Thymus (tissue), 11 donors: ENCODE measurements around the gene C20orf173. TPM values are rescaled to one million over a fixed set of nuclear protein-coding genes. Genes with fewer than 3 reads are reported as not detected.
"Not testable (repeated sequence)": the region's sequence is repeated elsewhere in the genome, so short reads cannot be mapped to it uniquely, and the experiment has no call there.

Experiments used
- DNase-seq, 9 donors: peaks; one replicate each; pipeline ENCODE4 v3.0.0-alpha.2; 2013; ENCODE audit warnings: low spot score in 9 of 9, low read depth in 6 of 9, missing footprints in 1 of 9
- H3K27ac ChIP-seq, 2 donors: one replicate each; pipeline ENCODE4 v1.5.1; 2013; ENCODE audit warnings: control low read depth in 1 of 2, low read depth in 1 of 2, low read length in 1 of 2, mild to moderate bottlenecking in 1 of 2, moderate library complexity in 1 of 2
- H3K27me3 ChIP-seq, 2 donors: one replicate each; pipeline ENCODE4 v1.5.1; 2013; ENCODE audit warnings: low read length in 1 of 2; ENCODE audit not compliant: control insufficient read depth in 2 of 2, insufficient read depth in 1 of 2
- H3K36me3 ChIP-seq, 2 donors: one replicate each; pipeline ENCODE4 v1.5.1; 2013; ENCODE audit warnings: low read length in 1 of 2, mild to moderate bottlenecking in 1 of 2, moderate library complexity in 1 of 2; ENCODE audit not compliant: control insufficient read depth in 2 of 2, insufficient read depth in 2 of 2
- H3K4me1 ChIP-seq, 2 donors: one replicate each; pipeline ENCODE4 v1.5.1; 2013; ENCODE audit warnings: low read length in 2 of 2; ENCODE audit not compliant: control insufficient read depth in 2 of 2, insufficient read depth in 2 of 2
- H3K4me3 ChIP-seq, 2 donors: one replicate each; pipeline ENCODE4 v1.5.1; 2013; ENCODE audit warnings: low read length in 2 of 2, control low read depth in 1 of 2, mild to moderate bottlenecking in 1 of 2
- H3K9me3 ChIP-seq, 2 donors: one replicate each; pipeline ENCODE4 v1.5.1; 2013; ENCODE audit warnings: low read length in 1 of 2, mild to moderate bottlenecking in 1 of 2; ENCODE audit not compliant: control insufficient read depth in 2 of 2, insufficient read depth in 1 of 2
- WGBS: extraction: QIAGEN DNeasy Blood & Tissue Kit; methylation state at CpG from one replicate; pipeline ENCODE4 v1.1.7; 2013; 5-methylcytosine and 5-hydroxymethylcytosine counted together
- polyA plus RNA-seq: library from polyadenylated mRNA; stranded (reverse); fragments of 200-250 nt; gene quantifications from one replicate; pipeline ENCODE4 v1.2.3, GENCODE V29; 2013
- total RNA-seq: library from RNA; stranded (reverse); fragments of 120-200 nt; gene quantifications from one replicate; pipeline ENCODE4 v1.2.4, GENCODE V29; 2013
- donor health status: healthy.

The C20orf173 gene
- total and polyA plus RNA-seq, 2 donors = not detected

GRCh38 chr20:35555951-35556645, 26.6 kb upstream of the C20orf173 start:
- no peak for DNase-seq
- WGBS = 97% methylated on average over 21 of the region's 21 CpGs
- H3K4me3 ChIP-seq = no peak overlapping the region
- no peaks in the 10 kb centered on the region for H3K27me3 ChIP-seq
- no peaks in the 10 kb centered on the region for H3K9me3 ChIP-seq
- H3K27ac ChIP-seq = no peak overlapping the region
- H3K4me1 ChIP-seq = no peaks in the 10 kb centered on the region
- peaks cover 53 to 63% of the 10 kb centered on the region in 2 donors for H3K36me3 ChIP-seq

- not testable (repeated sequence) for H3K4me1 ChIP-seq, H3K27ac ChIP-seq, H3K27me3 ChIP-seq, DNase-seq, H3K4me3 ChIP-seq, H3K9me3 ChIP-seq
- 98% methylated on average over 4 of the region's 4 CpGs for WGBS
- peaks cover 57 to 63% of the 10 kb centered on the region in 2 donors for H3K36me3 ChIP-seq
Observed at GRCh38 chr20:35555461-35555860, 26.0 kb upstream of the C20orf173 start.

DNA sequence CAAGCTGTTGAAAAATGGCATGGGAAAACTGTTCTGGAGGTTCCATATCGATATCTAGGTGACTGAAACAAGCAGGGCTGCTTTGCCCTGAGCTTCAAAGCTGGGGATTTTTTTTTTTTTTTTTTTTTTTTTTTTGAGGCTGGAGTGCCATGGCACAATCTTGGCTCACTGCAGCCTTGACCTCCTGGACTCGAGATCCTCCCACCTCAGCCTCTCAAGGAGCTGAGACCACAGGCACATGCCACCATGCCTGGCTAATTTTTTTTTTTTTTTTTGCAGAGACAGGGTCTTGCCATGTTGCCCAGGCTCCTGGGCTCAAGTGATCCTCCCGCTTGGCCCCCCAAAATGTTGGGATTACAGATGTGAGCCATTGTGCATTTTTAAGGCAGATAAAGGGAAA, 23.5 kb upstream of the C20orf173 start:
- H3K4me3 ChIP-seq = no peak overlapping the region
- no peaks in the 10 kb centered on the region for H3K27me3 ChIP-seq
- peaks cover 71 to 74% of the 10 kb centered on the region in 2 donors for H3K36me3 ChIP-seq
- WGBS = 98% methylated on average over 3 of the region's 3 CpGs
- H3K27ac ChIP-seq = no peak overlapping the region
- DNase-seq = no peak
- no peaks in the 10 kb centered on the region for H3K4me1 ChIP-seq
- H3K9me3 ChIP-seq = no peaks in the 10 kb centered on the region

- H3K27ac ChIP-seq = no peak overlapping the region
- peaks cover 73 to 76% of the 10 kb centered on the region in 2 donors for H3K36me3 ChIP-seq
- H3K4me1 ChIP-seq = no peaks in the 10 kb centered on the region
- H3K4me3 ChIP-seq = no peak overlapping the region
- H3K9me3 ChIP-seq = no peaks in the 10 kb centered on the region
- H3K27me3 ChIP-seq = no peaks in the 10 kb centered on the region
- WGBS = 96% methylated on average over 4 of the region's 4 CpGs
- no peak for DNase-seq
Observed at GRCh38 chr20:35551503-35551902, 22.1 kb upstream of the C20orf173 start.

GRCh38 chr20:35547329-35547728, 17.9 kb upstream of the C20orf173 start:
- DNase-seq = no peak
- Histone ChIP-seq H3K4me3 (no peak overlapping the region), H3K36me3 (peaks cover 45 to 66% of the 10 kb centered on the region in 2 donors), H3K27me3 (no peaks in the 10 kb centered on the region), H3K4me1 (peaks cover 0 to 6% of the 10 kb centered on the region in 2 donors), H3K27ac (no peak overlapping the region), H3K9me3 (no peaks in the 10 kb centered on the region)
- 86% methylated on average over 9 of the region's 9 CpGs for WGBS

DNA sequence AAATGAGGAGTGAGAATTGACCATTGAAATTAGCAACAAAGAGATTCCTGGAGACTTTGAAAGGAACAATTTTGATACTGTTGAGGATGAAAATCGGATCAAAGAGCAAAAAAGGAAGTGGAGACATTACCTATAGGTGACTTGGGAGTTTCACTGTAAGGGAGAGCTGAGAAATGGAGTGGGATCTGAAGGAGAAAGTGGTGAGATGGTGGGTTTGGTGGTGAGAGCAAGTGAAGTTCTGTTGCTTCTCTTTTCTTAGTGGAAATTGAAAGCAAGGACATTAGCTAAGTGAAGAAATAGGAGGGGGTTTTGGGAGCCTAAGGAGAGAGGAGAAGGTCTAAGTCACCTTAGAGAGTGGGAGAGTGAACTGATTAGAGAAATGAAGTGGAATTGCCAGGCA, 16.7 kb upstream of the C20orf173 start:
- Histone ChIP-seq H3K27ac (no peak overlapping the region), H3K36me3 (peaks cover 33 to 55% of the 10 kb centered on the region in 2 donors), H3K4me1 (peaks cover 0 to 16% of the 10 kb centered on the region in 2 donors), H3K27me3 (no peaks in the 10 kb centered on the region), H3K9me3 (no peaks in the 10 kb centered on the region), H3K4me3 (no peak overlapping the region)
- WGBS = 90% methylated on average over 1 of the region's 1 CpG
- DNase-seq = no peak

DNA sequence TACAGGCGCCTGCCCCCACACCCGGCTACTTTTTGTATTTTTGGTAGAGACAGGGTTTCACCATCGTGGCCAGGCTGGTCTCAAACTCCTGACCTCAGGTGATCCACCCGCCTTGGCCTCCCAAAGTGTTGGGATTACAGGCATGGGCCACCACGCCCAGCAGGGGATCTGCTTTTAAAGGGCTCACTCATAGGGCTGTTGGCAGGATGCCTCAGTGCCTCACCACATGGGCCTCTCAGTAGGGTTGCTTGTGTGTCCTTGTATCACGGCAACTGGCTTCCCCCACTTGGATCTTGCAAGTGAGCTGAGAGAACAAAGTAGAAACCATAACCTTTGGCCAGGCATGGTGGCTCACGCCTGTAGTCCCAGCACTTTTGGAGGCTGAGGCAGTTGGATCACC, 15.5 kb upstream of the C20orf173 start:
- not testable (repeated sequence) for DNase-seq, H3K4me3 ChIP-seq, H3K27ac ChIP-seq, H3K27me3 ChIP-seq, H3K9me3 ChIP-seq
- 97% methylated on average over 7 of the region's 7 CpGs for WGBS
- Histone ChIP-seq H3K36me3 (peaks cover 30 to 50% of the 10 kb centered on the region in 2 donors), H3K4me1 (peaks cover 0 to 16% of the 10 kb centered on the region in 2 donors)

DNA sequence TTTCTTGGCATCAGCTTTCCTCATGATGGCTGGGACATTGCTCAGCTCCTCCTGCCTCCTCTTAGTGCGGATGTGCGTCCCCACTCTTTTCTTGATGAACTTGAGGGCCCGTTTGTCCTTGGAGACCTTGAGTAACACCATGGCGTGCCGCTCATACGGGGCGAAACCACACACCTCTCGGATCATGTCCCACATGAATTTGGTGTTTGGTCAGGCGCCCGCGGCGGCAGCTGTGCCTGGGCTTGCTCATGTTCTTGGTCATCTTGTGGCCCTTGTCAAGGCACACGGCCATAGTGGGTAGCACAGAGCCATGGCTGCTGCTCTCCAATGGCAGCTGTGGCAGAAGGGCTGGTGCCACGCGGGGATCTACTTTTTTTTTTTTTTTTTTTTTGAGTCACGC, 15.0 kb upstream of the C20orf173 start:
- no peak overlapping the region for H3K27ac ChIP-seq
- DNase-seq = no peak
- no peaks in the 10 kb centered on the region for H3K9me3 ChIP-seq
- no peaks in the 10 kb centered on the region for H3K27me3 ChIP-seq
- peaks cover 0 to 16% of the 10 kb centered on the region in 2 donors for H3K4me1 ChIP-seq
- WGBS = 94% methylated on average over 16 of the region's 16 CpGs
- peaks cover 26 to 50% of the 10 kb centered on the region in 2 donors for H3K36me3 ChIP-seq
- H3K4me3 ChIP-seq = no peak overlapping the region

DNA sequence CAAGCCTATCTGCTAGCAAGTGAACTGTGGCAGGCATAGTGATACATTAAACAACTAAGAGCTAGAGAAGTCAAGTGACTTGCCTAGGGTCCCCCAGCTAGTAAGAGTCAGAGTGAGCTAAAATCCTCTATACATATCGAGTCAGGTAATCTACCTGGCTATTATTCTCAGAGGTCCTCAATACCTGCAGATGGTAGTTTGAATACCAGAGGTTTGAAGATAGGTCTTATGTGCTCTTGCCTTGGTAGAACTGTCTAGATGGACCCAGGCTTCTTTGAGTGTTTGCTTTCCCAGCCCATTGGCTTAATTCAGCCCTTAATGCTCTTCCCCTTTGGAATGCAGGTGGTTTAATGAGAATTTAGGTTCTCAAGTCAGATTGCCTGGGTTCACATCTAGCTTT, 13.5 kb upstream of the C20orf173 start:
- peaks cover 0 to 16% of the 10 kb centered on the region in 2 donors for H3K4me1 ChIP-seq
- no peak for DNase-seq
- no peak overlapping the region for H3K27ac ChIP-seq
- H3K36me3 ChIP-seq = peaks cover 16 to 37% of the 10 kb centered on the region in 2 donors
- H3K9me3 ChIP-seq = no peaks in the 10 kb centered on the region
- no peaks in the 10 kb centered on the region for H3K27me3 ChIP-seq
- WGBS = 94% methylated on average over 1 of the region's 1 CpG
- no peak overlapping the region for H3K4me3 ChIP-seq
